MCF 10A (cell line): ENCODE measurements around the gene ADNP. TPM values are rescaled to one million over a fixed set of nuclear protein-coding genes. Genes with fewer than 3 reads are reported as not detected.
A peak's percentile ranks its signal among the peaks of the same experiment; 100 is the strongest.

ENCODE experiments used
- BruUV-seq: library from RNA; stranded (reverse); fragments of 400-500 nt; replicated peaks from 2 replicates; lab custom pipeline; 2021; lab: Mats Ljungman, UMichigan
- CTCF ChIA-PET: fragments of 300-600 bp; sonication (Branson Sonifier 250); formaldehyde crosslinking; extraction: SDS; loops from one replicate; lab custom pipeline; 2021; ENCODE audit warnings: antibody characterized with exemption, inconsistent platforms; lab: Yijun Ruan, JAX
- POLR2A ChIA-PET: fragments of 300-600, 350-650 bp; sonication (Branson Sonifier 250); formaldehyde crosslinking; extraction: SDS; loops from one replicate; lab custom pipeline; 2020; ENCODE audit warnings: antibody characterized with exemption, inconsistent platforms; lab: Yijun Ruan, JAX
- DNase-seq: peaks from one replicate; pipeline ENCODE4 v3.0.0-alpha.2; 2018; ENCODE audit not compliant: unreplicated experiment
- H3K27ac Mint-ChIP-seq: one replicate; pipeline ENCODE4 v1.8.0; 2022; ENCODE audit warnings: mild to moderate bottlenecking, low read depth, mixed read lengths; ENCODE audit not compliant: unreplicated experiment
- H3K27me3 Mint-ChIP-seq: one replicate; pipeline ENCODE4 v1.8.0; 2022; ENCODE audit warnings: mixed read lengths; ENCODE audit not compliant: insufficient read depth, unreplicated experiment
- H3K36me3 Mint-ChIP-seq: one replicate; pipeline ENCODE4 v1.8.0; 2022; ENCODE audit warnings: mild to moderate bottlenecking, moderate library complexity, mixed read lengths; ENCODE audit not compliant: insufficient read depth, unreplicated experiment
- H3K4me1 Mint-ChIP-seq: one replicate; pipeline ENCODE4 v1.8.0; 2022; ENCODE audit warnings: mixed read lengths; ENCODE audit not compliant: insufficient read depth, unreplicated experiment
- H3K4me3 Mint-ChIP-seq: one replicate; pipeline ENCODE4 v1.8.0; 2022; ENCODE audit warnings: mild to moderate bottlenecking, moderate library complexity, mixed read lengths; ENCODE audit not compliant: unreplicated experiment
- H3K9me3 Mint-ChIP-seq: one replicate; pipeline ENCODE4 v1.8.0; 2022; ENCODE audit warnings: mixed read lengths; ENCODE audit not compliant: unreplicated experiment
- CTCF ChIP-seq: fragments of 200-600 bp; IDR thresholded peaks from one replicate; pipeline ENCODE4 v1.8.0; 2022; ENCODE audit warnings: antibody characterized with exemption, mild to moderate bottlenecking; ENCODE audit not compliant: unreplicated experiment
- intact Hi-C: fragments of 100-400 bp; cut with micrococcal nuclease; formaldehyde crosslinking; loops from 2 replicates; pipeline ENCODE4 v1.14.1; 2022
- total RNA-seq: library from RNA; stranded (reverse); gene quantifications from 2 replicates; pipeline ENCODE4 v1.2.3, GENCODE V29; 2022

Gene ADNP
- total RNA-seq, 1 experiment from 2014 or later: 77.5 TPM

- Mint-ChIP-seq H3K4me1 (peaks cover 37% of the 10 kb centered on the region), H3K36me3 (peaks cover 84% of the 10 kb centered on the region)
Measured at GRCh38 chr20:50926530-50926929, 4.7 kb downstream of the ADNP start.

GRCh38 chr20:50924261-50924920 lies 6.8 kb downstream of the ADNP start:
- no peaks in the 10 kb centered on the region for H3K27me3 Mint-ChIP-seq
- H3K9me3 Mint-ChIP-seq: no peaks in the 10 kb centered on the region
- TF ChIP-seq CTCF: no peak
- CTCF ChIA-PET: interaction anchor here (0.6 to 14.2 kb wide), 14 partner anchors 11 to 460 kb away, joined by 3 to 256 read pairs (median 4); partner anchors contain the start of gene BCAS4
- POLR2A ChIA-PET: interaction anchor here (0.9 to 13.0 kb wide), 9 partner anchors 10 to 808 kb away, joined by 4 to 149 read pairs (median 8); partner anchors contain the start of genes BCAS4, DPM1 and MOCS3
- no peak for DNase-seq
- peaks cover 91% of the 10 kb centered on the region for H3K36me3 Mint-ChIP-seq
- H3K4me3 Mint-ChIP-seq: no peak overlapping the region
- BruUV-seq: no TSS peak
- H3K4me1 Mint-ChIP-seq: peaks cover 39% of the 10 kb centered on the region
- intact Hi-C loops: no loop called here
- no peak overlapping the region for H3K27ac Mint-ChIP-seq

More at GRCh38 chr20:50926530-50926929, 4.7 kb downstream of the ADNP start:
- intact Hi-C loops: no loop called here
- no TSS peak for BruUV-seq
- DNase-seq: no peak
- Mint-ChIP-seq H3K27ac (no peak overlapping the region), H3K9me3 (no peaks in the 10 kb centered on the region), H3K27me3 (no peaks in the 10 kb centered on the region), H3K4me3 (peak overlapping the region; percentile 6)
- ChIA-PET POLR2A (interaction anchor here (0.6 to 13.0 kb wide), 11 partner anchors 12 to 285 kb away, joined by 3 to 149 read pairs (median 6); partner anchors contain the start of genes BCAS4, DPM1 and MOCS3), CTCF (interaction anchor here (0.6 to 14.2 kb wide), 12 partner anchors 12 to 847 kb away, joined by 3 to 256 read pairs (median 4); partner anchors contain the start of gene BCAS4)
- TF ChIP-seq CTCF: no peak

- no peaks in the 10 kb centered on the region for H3K27me3 Mint-ChIP-seq
- H3K36me3 Mint-ChIP-seq: peaks cover 84% of the 10 kb centered on the region
- BruUV-seq: no TSS peak
- H3K4me1 Mint-ChIP-seq: peaks cover 45% of the 10 kb centered on the region
- no peak for TF ChIP-seq CTCF
- POLR2A ChIA-PET: interaction anchor here (0.8 to 13.0 kb wide), 8 partner anchors 9 to 127 kb away, joined by 3 to 149 read pairs (median 10); partner anchors contain the start of genes ADNP, BCAS4, DPM1 and MOCS3
- no peak for DNase-seq
- no peak overlapping the region for H3K27ac Mint-ChIP-seq
- H3K9me3 Mint-ChIP-seq: no peaks in the 10 kb centered on the region
- CTCF ChIA-PET: interaction anchor here (0.7 to 14.2 kb wide), 12 partner anchors 8 to 223 kb away, joined by 3 to 256 read pairs (median 4); partner anchors contain the start of genes ADNP, BCAS4 and MOCS3
- intact Hi-C loops: no loop called here
- no peak overlapping the region for H3K4me3 Mint-ChIP-seq
Measured at GRCh38 chr20:50921803-50922501, 9.3 kb downstream of the ADNP start.

GRCh38 chr20:50920997-50921396 lies 10.2 kb downstream of the ADNP start:
- ChIA-PET POLR2A (interaction anchor here (0.6 to 5.4 kb wide), 11 partner anchors 10 to 159 kb away, joined by 3 to 94 read pairs (median 3); partner anchors contain the start of genes ADNP, DPM1 and MOCS3), CTCF (interaction anchor here (0.7 to 3.6 kb wide), 10 partner anchors 9 to 131 kb away, joined by 3 to 55 read pairs (median 4); partner anchors contain the start of genes ADNP, BCAS4 and MOCS3)
- Mint-ChIP-seq H3K27me3 (no peaks in the 10 kb centered on the region), H3K27ac (peak overlapping the region; percentile 94), H3K9me3 (no peaks in the 10 kb centered on the region), H3K4me1 (peaks cover 49% of the 10 kb centered on the region), H3K36me3 (peaks cover 81% of the 10 kb centered on the region), H3K4me3 (no peak overlapping the region)
- intact Hi-C loops: no loop called here
- no peak for DNase-seq
- no peak for TF ChIP-seq CTCF
- no TSS peak for BruUV-seq
